Measurements from ENCODE around the gene OBSCN. TPM values are rescaled to one million over a fixed set of nuclear protein-coding genes. Genes with fewer than 3 reads are reported as not detected.

The OBSCN gene
- total RNA-seq, 1 donor from 2014 or later = 17.5 TPM

GRCh38 chr1:228164561-228165371 is 43.1 kb upstream of the OBSCN start:
- peaks cover under 1% of the 10 kb centered on the region for H3K27me3 Mint-ChIP-seq (ENCODE audit: low read depth, unreplicated experiment)
- TF ChIP-seq CTCF (IDR thresholded peaks at IDR 0.05; ENCODE audit: insufficient read depth, low read depth, low read length) (no peak), EZH2 (IDR thresholded peaks at IDR 0.05; ENCODE audit: insufficient read depth, low read length) (no peak)
- H3K4me3 Mint-ChIP-seq (ENCODE audit: unreplicated experiment) = peak overlapping the region; percentile 82
- H3K9me3 ChIP-seq (ENCODE audit: insufficient read depth, low read depth, low read length) = no peaks in the 10 kb centered on the region
- peaks cover 28% of the 10 kb centered on the region for H3K4me1 ChIP-seq (ENCODE audit: insufficient read depth, low read length)
- DNase-seq (ENCODE audit: low read depth) = no peak
- H3K79me2 ChIP-seq (ENCODE audit: insufficient read depth, low read length) = peaks cover 32% of the 10 kb centered on the region
- peak overlapping the region; percentile 64 for H3K4me3 ChIP-seq (ENCODE audit: insufficient read depth, low read depth, low read length)
- H2AFZ ChIP-seq (ENCODE audit: low read depth, low read length) = peak overlapping the region; percentile 96
- H3K27me3 ChIP-seq (ENCODE audit: insufficient read depth, low read length) = no peaks in the 10 kb centered on the region
- H3K27ac Mint-ChIP-seq (ENCODE audit: unreplicated experiment) = peak overlapping the region; percentile 95
- peaks cover 2% of the 10 kb centered on the region for H3K9me3 Mint-ChIP-seq (ENCODE audit: unreplicated experiment)
- H3K36me3 Mint-ChIP-seq (ENCODE audit: low read depth, unreplicated experiment) = peaks cover 4% of the 10 kb centered on the region
- H3K4me2 ChIP-seq (ENCODE audit: low read length) = peak overlapping the region; percentile 94
- H4K20me1 ChIP-seq (ENCODE audit: insufficient read depth, low read length) = no peaks in the 10 kb centered on the region
- H3K36me3 ChIP-seq (ENCODE audit: insufficient read depth, low read length) = no peaks in the 10 kb centered on the region
- H3K27ac ChIP-seq (ENCODE audit: low read depth, low read length) = peak overlapping the region; percentile 85
- peaks cover 10% of the 10 kb centered on the region for H3K4me1 Mint-ChIP-seq (ENCODE audit: low read depth, unreplicated experiment)
- H3K9ac ChIP-seq (ENCODE audit: low read length) = peak overlapping the region; percentile 81
- no peak for FAIRE-seq

- peak within 1 kb of the TSS; percentile 94 for H3K4me2 ChIP-seq (ENCODE audit: low read length)
- H3K9me3 ChIP-seq (ENCODE audit: insufficient read depth, low read depth, low read length) = no peaks in the 10 kb centered on the region
- peak within 1 kb of the TSS; percentile 99 for H3K27ac ChIP-seq (ENCODE audit: low read depth, low read length)
- Mint-ChIP-seq H3K4me3 (ENCODE audit: unreplicated experiment) (peak within 1 kb of the TSS; percentile 82), H3K36me3 (ENCODE audit: low read depth, unreplicated experiment) (peaks cover 4% of the 10 kb centered on the region), H3K27me3 (ENCODE audit: low read depth, unreplicated experiment) (no peaks in the 10 kb centered on the region), H3K4me1 (ENCODE audit: low read depth, unreplicated experiment) (peaks cover 10% of the 10 kb centered on the region), H3K27ac (ENCODE audit: unreplicated experiment) (peak within 1 kb of the TSS; percentile 95), H3K9me3 (ENCODE audit: unreplicated experiment) (peaks cover 2% of the 10 kb centered on the region)
- FAIRE-seq (no peak), DNase-seq (ENCODE audit: low read depth) (peak; percentile 95)
- H3K36me3 ChIP-seq (ENCODE audit: insufficient read depth, low read length) = no peaks in the 10 kb centered on the region
- H3K4me1 ChIP-seq (ENCODE audit: insufficient read depth, low read length) = peaks cover 28% of the 10 kb centered on the region
- peaks cover 32% of the 10 kb centered on the region for H3K79me2 ChIP-seq (ENCODE audit: insufficient read depth, low read length)
- no peaks in the 10 kb centered on the region for H3K27me3 ChIP-seq (ENCODE audit: insufficient read depth, low read length)
- peak within 1 kb of the TSS; percentile 99 for H3K9ac ChIP-seq (ENCODE audit: low read length)
- H4K20me1 ChIP-seq (ENCODE audit: insufficient read depth, low read length) = no peaks in the 10 kb centered on the region
- peak within 1 kb of the TSS; percentile 73 for H3K4me3 ChIP-seq (ENCODE audit: insufficient read depth, low read depth, low read length)
- peak within 1 kb of the TSS; percentile 96 for H2AFZ ChIP-seq (ENCODE audit: low read depth, low read length)
- TF ChIP-seq CTCF (IDR thresholded peaks at IDR 0.05; ENCODE audit: insufficient read depth, low read depth, low read length) (peak; percentile 49), EZH2 (IDR thresholded peaks at IDR 0.05; ENCODE audit: insufficient read depth, low read length) (no peak)
Observed at GRCh38 chr1:228165372-228166169, 42.3 kb upstream of the OBSCN start, which contains the start of gene IBA57. Gene IBA57 (plus strand): TSS chr1:228165804. CDS start chr1:228165817, 13 bp downstream.
